Measurements from ENCODE around the gene KPNB1.

The KPNB1 gene

GRCh38 chr17:47714773-47715396 lies 65.2 kb downstream of the KPNB1 start:
- no peak for DNase-seq

- DNase-seq = no peak
These were observed 66.1 kb downstream of the KPNB1 start for GRCh38 chr17:47715669-47716325.

- no peak for DNase-seq
These were observed 66.7 kb downstream of the KPNB1 start for GRCh38 chr17:47716375-47716774.

GRCh38 chr17:47717261-47717697 lies 67.6 kb downstream of the KPNB1 start:
- peak; percentile 48 for DNase-seq

- peak; percentile 35 for DNase-seq
These were observed 68.4 kb downstream of the KPNB1 start for GRCh38 chr17:47717979-47718621.

- DNase-seq = no peak
These were observed 69.1 kb downstream of the KPNB1 start for GRCh38 chr17:47718634-47719405.

GRCh38 chr17:47719411-47720152 lies 69.9 kb downstream of the KPNB1 start:
- peak; percentile 87 for DNase-seq

GRCh38 chr17:47720196-47720595 lies 70.5 kb downstream of the KPNB1 start:
- DNase-seq = no peak

- peak; percentile 99 for DNase-seq
These were observed 71.2 kb downstream of the KPNB1 start for GRCh38 chr17:47720754-47721533.

GRCh38 chr17:47721725-47722124 lies 72.0 kb downstream of the KPNB1 start:
- peak; percentile 28 for DNase-seq

- DNase-seq = no peak
These were observed 75.0 kb downstream of the KPNB1 start for GRCh38 chr17:47724705-47725104.

GRCh38 chr17:47725446-47726111 lies 75.9 kb downstream of the KPNB1 start:
- no peak for DNase-seq

- no peak for DNase-seq
These were observed 77.3 kb downstream of the KPNB1 start for GRCh38 chr17:47726796-47727703.

- no peak for DNase-seq
These were observed 78.0 kb downstream of the KPNB1 start for GRCh38 chr17:47727704-47728036.

- no peak for DNase-seq
These were observed 78.6 kb downstream of the KPNB1 start for GRCh38 chr17:47728214-47728877.

GRCh38 chr17:47729476-47729875 lies 79.8 kb downstream of the KPNB1 start:
- DNase-seq = no peak

- no peak for DNase-seq
These were observed 81.0 kb downstream of the KPNB1 start for GRCh38 chr17:47730681-47731080.

- DNase-seq = peak; percentile 1
These were observed 81.7 kb downstream of the KPNB1 start for GRCh38 chr17:47731396-47731795.

- DNase-seq = no peak
These were observed 82.8 kb downstream of the KPNB1 start for GRCh38 chr17:47732399-47733046.

All from stimulated activated CD4-positive, alpha-beta T cell treated with anti-CD3 and anti-CD28 coated beads, Interleukin-1b, Interleukin-23, amount 100 ng/mL, for 48 hours (primary cell).